ENCODE results near the gene ZBTB46. TPM values are rescaled to one million over a fixed set of nuclear protein-coding genes. Genes with fewer than 3 reads are reported as not detected.

ZBTB46 gene
- total and polyA plus RNA-seq, 10 donors: 3.6 to 76.5 (median 32.1) TPM

GRCh38 chr20:63775096-63775978 lies 55.7 kb downstream of the ZBTB46 start:
- Histone ChIP-seq H3K9me3 (no peaks in the 10 kb centered on the region), H3K27ac (peak overlapping the region; percentile 6 to 92 (median 82)), H3K4me1 (peaks cover 0 to 77% (median 45%) of the 10 kb centered on the region in 6 donors), H3K4me3 (peak overlapping the region in 1 of 8 donors; percentile 39), H3K27me3 (replicated peaks in 1 of 7) (no peaks in the 10 kb centered on the region), H3K36me3 (peaks cover 0 to 13% (median 2%) of the 10 kb centered on the region in 6 donors)
- TF ChIP-seq POLR2AphosphoS5 (IDR thresholded peaks at IDR 0.05) (peak in 2 of 3 donors; percentile 24 to 59), CTCF (IDR thresholded peaks at IDR 0.05 in 8 of 11, conservative IDR thresholded peaks at IDR 0.05 in 3 of 11) (peak in 10 of 11 experiments; percentile 22 to 73 (median 60)), POLR2A (IDR thresholded peaks at IDR 0.05) (no peak)
- 51 to 65% (median 60%) methylated on average over 26 to 67 of the region's 67 CpGs for WGBS, 5 donors
- DNase-seq: no peak
- intact Hi-C loops (cut with DNase I; ENCODE audit: low total_unique reads): no loop called here

GRCh38 chr20:63774306-63774705 lies 56.8 kb downstream of the ZBTB46 start:
- peaks cover 0 to 83% (median 44%) of the 10 kb centered on the region in 6 donors for H3K4me1 ChIP-seq
- H3K27ac ChIP-seq: peak overlapping the region; percentile 51 to 92 (median 82)
- no peaks in the 10 kb centered on the region for H3K27me3 ChIP-seq (replicated peaks in 1 of 7)
- no peak for TF ChIP-seq CTCF (IDR thresholded peaks at IDR 0.05 in 8 of 11, conservative IDR thresholded peaks at IDR 0.05 in 3 of 11)
- TF ChIP-seq POLR2AphosphoS5 (IDR thresholded peaks at IDR 0.05): peak; percentile 73 to 84 (median 77)
- no peak overlapping the region for H3K4me3 ChIP-seq
- intact Hi-C loops (cut with DNase I; ENCODE audit: low total_unique reads): no loop called here
- no peaks in the 10 kb centered on the region for H3K9me3 ChIP-seq
- peaks cover 0 to 22% (median 2%) of the 10 kb centered on the region in 6 donors for H3K36me3 ChIP-seq
- DNase-seq: peak; percentile 87
- 63 to 81% (median 70%) methylated on average over 15 of the region's 15 CpGs for WGBS, 5 donors

GRCh38 chr20:63773571-63774241 lies 57.4 kb downstream of the ZBTB46 start:
- no peaks in the 10 kb centered on the region for H3K27me3 ChIP-seq (replicated peaks in 1 of 7)
- H3K27ac ChIP-seq: peak overlapping the region; percentile 51 to 92 (median 82)
- intact Hi-C loops (cut with DNase I; ENCODE audit: low total_unique reads): no loop called here
- no peaks in the 10 kb centered on the region for H3K9me3 ChIP-seq
- TF ChIP-seq POLR2AphosphoS5 (IDR thresholded peaks at IDR 0.05) (peak in 1 of 3 donors; percentile 54), POLR2A (IDR thresholded peaks at IDR 0.05) (no peak), CTCF (IDR thresholded peaks at IDR 0.05 in 8 of 11, conservative IDR thresholded peaks at IDR 0.05 in 3 of 11) (no peak)
- peaks cover 0 to 28% (median 8%) of the 10 kb centered on the region in 6 donors for H3K36me3 ChIP-seq
- no peak for DNase-seq
- no peak overlapping the region for H3K4me3 ChIP-seq
- WGBS, 5 donors: 59 to 76% (median 68%) methylated on average over 23 to 33 of the region's 33 CpGs
- peaks cover 0 to 80% (median 42%) of the 10 kb centered on the region in 6 donors for H3K4me1 ChIP-seq

All from spleen (tissue), 11 donors.